Natural killer cell treated with Interleukin-12 subunit alpha and Interleukin-12 subunit beta and Interleukin-15 and Interleukin-18, amount 100 ng/mL, for 72 hours (primary cell): Measurements from ENCODE around the gene KIAA0232. TPM values are rescaled to one million over a fixed set of nuclear protein-coding genes. Genes with fewer than 3 reads are reported as not detected.

ENCODE experiments used
- ATAC-seq, 2 donors: fragments of 150-1000 bp; cut with Tn5 transposase in 1 of 2; sonication (Bioruptor Pico), chemical (Tn5 transposase) in 1 of 2; 2 replicates each; pipeline ENCODE4 v1.10.0; 2021
- DNase-seq: peaks from one replicate; pipeline ENCODE4 v3.0.0; 2022; ENCODE audit warnings: low spot score
- H3K27ac Mint-ChIP-seq, 2 donors: 1 replicate in 1 of 2; 2 replicates in 1 of 2; pipeline ENCODE4 v1.8.0; 2022; ENCODE audit warnings: mixed read lengths in 2 of 2, mild to moderate bottlenecking in 1 of 2, moderate library complexity in 1 of 2
- H3K27me3 Mint-ChIP-seq, 2 donors: 1 replicate in 1 of 2; 2 replicates in 1 of 2; pipeline ENCODE4 v1.8.0; 2022; ENCODE audit warnings: mixed read lengths in 2 of 2
- H3K36me3 Mint-ChIP-seq: one replicate; pipeline ENCODE4 v1.8.0; 2022; ENCODE audit warnings: mixed read lengths
- H3K4me1 Mint-ChIP-seq, 2 donors: 1 replicate in 1 of 2; 2 replicates in 1 of 2; pipeline ENCODE4 v1.8.0; 2022; ENCODE audit warnings: low read depth in 2 of 2, mixed read lengths in 2 of 2, mild to moderate bottlenecking in 1 of 2
- H3K4me3 Mint-ChIP-seq: one replicate; pipeline ENCODE4 v1.8.0; 2022; ENCODE audit warnings: mixed read lengths
- H3K9me3 Mint-ChIP-seq: 2 replicates; pipeline ENCODE4 v1.8.0; 2022; ENCODE audit warnings: mixed read lengths
- total RNA-seq, 2 donors: library from RNA; stranded (reverse); gene quantifications; one replicate each; pipeline ENCODE4 v1.2.3, GENCODE V29; 2022

KIAA0232 gene
- total RNA-seq, result 10 to 100 TPM; 19.5 to 20.6 TPM

- H3K27me3 Mint-ChIP-seq, result no peaks in the 10 kb centered on the region
- no peaks in the 10 kb centered on the region for H3K9me3 Mint-ChIP-seq
- peak; percentile 89 to 91 for ATAC-seq
These were observed at the start of gene KIAA0232 for GRCh38 chr4:6782147-6782845. Gene KIAA0232 (plus strand): TSS chr4:6782727. CDS start chr4:6824454, 41,727 bp downstream.

GRCh38 chr4:6733358-6734164 lies 49.0 kb upstream of the KIAA0232 start:
- H3K4me3 Mint-ChIP-seq, result no peak overlapping the region
- H3K27me3 Mint-ChIP-seq, result peaks cover 0 to 8% of the 10 kb centered on the region in 2 donors
- DNase-seq, result no peak
- no peak for ATAC-seq
- H3K4me1 Mint-ChIP-seq, result no peaks in the 10 kb centered on the region
- H3K27ac Mint-ChIP-seq, result no peak overlapping the region
- no peaks in the 10 kb centered on the region for H3K9me3 Mint-ChIP-seq
- H3K36me3 Mint-ChIP-seq, result no peaks in the 10 kb centered on the region

More at GRCh38 chr4:6782147-6782845, at the start of gene KIAA0232:
- DNase-seq, result peak; percentile 94
- H3K4me3 Mint-ChIP-seq, result peak within 1 kb of the TSS; percentile 88
- peaks cover 31 to 42% of the 10 kb centered on the region in 2 donors for H3K4me1 Mint-ChIP-seq
- H3K27ac Mint-ChIP-seq, result peak within 1 kb of the TSS; percentile 1 to 55
- no peaks in the 10 kb centered on the region for H3K36me3 Mint-ChIP-seq

- Mint-ChIP-seq H3K36me3 (no peaks in the 10 kb centered on the region), H3K4me3 (no peak overlapping the region), H3K4me1 (no peaks in the 10 kb centered on the region), H3K27ac (no peak overlapping the region), H3K27me3 (peaks cover 0 to 8% of the 10 kb centered on the region in 2 donors), H3K9me3 (no peaks in the 10 kb centered on the region)
- no peak for ATAC-seq
- no peak for DNase-seq
These were observed 48.3 kb upstream of the KIAA0232 start for GRCh38 chr4:6734165-6734786.

- H3K27me3 Mint-ChIP-seq, result peaks cover 0 to 4% of the 10 kb centered on the region in 2 donors
- no peaks in the 10 kb centered on the region for H3K9me3 Mint-ChIP-seq
These were observed 42.6 kb upstream of the KIAA0232 start for GRCh38 chr4:6739920-6740319.

GRCh38 chr4:6740347-6740746 lies 42.2 kb upstream of the KIAA0232 start:
- DNase-seq (no peak), ATAC-seq (no peak)
- Mint-ChIP-seq H3K4me3 (no peak overlapping the region), H3K27ac (no peak overlapping the region), H3K36me3 (no peaks in the 10 kb centered on the region), H3K9me3 (no peaks in the 10 kb centered on the region), H3K4me1 (peaks cover 0 to 4% of the 10 kb centered on the region in 2 donors), H3K27me3 (peaks cover 0 to 4% of the 10 kb centered on the region in 2 donors)

More at GRCh38 chr4:6739920-6740319, 42.6 kb upstream of the KIAA0232 start:
- Mint-ChIP-seq H3K36me3 (no peaks in the 10 kb centered on the region), H3K4me3 (no peak overlapping the region), H3K4me1 (peaks cover 0 to 4% of the 10 kb centered on the region in 2 donors), H3K27ac (no peak overlapping the region)
- ATAC-seq (no peak), DNase-seq (no peak)

GRCh38 chr4:6742507-6742906 lies 40.0 kb upstream of the KIAA0232 start:
- DNase-seq, result no peak
- Mint-ChIP-seq H3K9me3 (no peaks in the 10 kb centered on the region), H3K4me1 (peaks cover 0 to 4% of the 10 kb centered on the region in 2 donors), H3K4me3 (no peak overlapping the region), H3K27ac (peak overlapping the region in 1 of 2 donors; percentile 65), H3K36me3 (no peaks in the 10 kb centered on the region), H3K27me3 (no peaks in the 10 kb centered on the region)
- no peak for ATAC-seq

- no peaks in the 10 kb centered on the region for H3K9me3 Mint-ChIP-seq
- ATAC-seq (no peak), DNase-seq (no peak)
- H3K4me1 Mint-ChIP-seq, result peaks cover 0 to 4% of the 10 kb centered on the region in 2 donors
- no peaks in the 10 kb centered on the region for H3K36me3 Mint-ChIP-seq
- H3K27ac Mint-ChIP-seq, result no peak overlapping the region
- H3K4me3 Mint-ChIP-seq, result no peak overlapping the region
- H3K27me3 Mint-ChIP-seq, result no peaks in the 10 kb centered on the region
These were observed 39.5 kb upstream of the KIAA0232 start for GRCh38 chr4:6742989-6743388.

GRCh38 chr4:6746721-6747293 lies 35.7 kb upstream of the KIAA0232 start:
- no peaks in the 10 kb centered on the region for H3K27me3 Mint-ChIP-seq
- ATAC-seq, result no peak
- no peaks in the 10 kb centered on the region for H3K9me3 Mint-ChIP-seq

GRCh38 chr4:6747294-6748051 lies 35.1 kb upstream of the KIAA0232 start:
- H3K9me3 Mint-ChIP-seq, result no peaks in the 10 kb centered on the region
- H3K36me3 Mint-ChIP-seq, result no peaks in the 10 kb centered on the region
- peaks cover 8% of the 10 kb centered on the region in 2 donors for H3K4me1 Mint-ChIP-seq

More at GRCh38 chr4:6746721-6747293, 35.7 kb upstream of the KIAA0232 start:
- no peak overlapping the region for H3K4me3 Mint-ChIP-seq
- H3K4me1 Mint-ChIP-seq, result peaks cover 6 to 9% of the 10 kb centered on the region in 2 donors
- H3K27ac Mint-ChIP-seq, result peak overlapping the region in 1 of 2 donors; percentile 51
- no peaks in the 10 kb centered on the region for H3K36me3 Mint-ChIP-seq
- no peak for DNase-seq

GRCh38 chr4:6748286-6748685 lies 34.2 kb upstream of the KIAA0232 start:
- no peaks in the 10 kb centered on the region for H3K9me3 Mint-ChIP-seq
- ATAC-seq, result no peak
- no peak overlapping the region for H3K27ac Mint-ChIP-seq
- peaks cover 8% of the 10 kb centered on the region in 2 donors for H3K4me1 Mint-ChIP-seq
- H3K36me3 Mint-ChIP-seq, result no peaks in the 10 kb centered on the region
- H3K4me3 Mint-ChIP-seq, result no peak overlapping the region
- DNase-seq, result no peak
- H3K27me3 Mint-ChIP-seq, result no peaks in the 10 kb centered on the region

More at GRCh38 chr4:6747294-6748051, 35.1 kb upstream of the KIAA0232 start:
- peak overlapping the region in 1 of 2 donors; percentile 51 for H3K27ac Mint-ChIP-seq
- no peak for DNase-seq
- H3K27me3 Mint-ChIP-seq, result no peaks in the 10 kb centered on the region
- no peak overlapping the region for H3K4me3 Mint-ChIP-seq
- ATAC-seq, result no peak

GRCh38 chr4:6749340-6750171 lies 33.0 kb upstream of the KIAA0232 start:
- no peak for ATAC-seq
- H3K27me3 Mint-ChIP-seq, result no peaks in the 10 kb centered on the region
- H3K27ac Mint-ChIP-seq, result no peak overlapping the region
- no peak for DNase-seq
- no peak overlapping the region for H3K4me3 Mint-ChIP-seq
- peaks cover 8% of the 10 kb centered on the region in 2 donors for H3K4me1 Mint-ChIP-seq
- H3K9me3 Mint-ChIP-seq, result no peaks in the 10 kb centered on the region
- no peaks in the 10 kb centered on the region for H3K36me3 Mint-ChIP-seq
